ENCODE results near the gene BRD4. TPM values are rescaled to one million over a fixed set of nuclear protein-coding genes. Genes with fewer than 3 reads are reported as not detected.

Gene BRD4
- polyA plus RNA-seq, 1 donor (not counting 4 experiments of a cell fraction or from before 2014, with no cell fraction given) = 5.5 TPM

GRCh38 chr19:15283141-15283883, 49.0 kb downstream of the BRD4 start:
- no peak for FAIRE-seq
- Histone ChIP-seq H3K4me3 (ENCODE audit: control insufficient read depth in 2 of 3, extremely low read depth in 1 of 3, insufficient read depth in 2 of 3, low read depth in 1 of 3, low read length in 3 of 3) (peak overlapping the region in 1 of 3 experiments; percentile 2), H3K27ac (ENCODE audit: control insufficient read depth, insufficient read depth, low read length) (peak overlapping the region; percentile 69), H4K20me1 (ENCODE audit: control insufficient read depth, extremely low read depth, insufficient read depth, low read length) (peaks cover 77% of the 10 kb centered on the region), H3K9me1 (ENCODE audit: control insufficient read depth, extremely low read depth, insufficient read depth, low read length) (peaks cover 17% of the 10 kb centered on the region), H3K4me1 (ENCODE audit: control insufficient read depth, extremely low read depth, insufficient read depth, low read length) (peaks cover 64% of the 10 kb centered on the region), H3K4me2 (ENCODE audit: control insufficient read depth, extremely low read depth, insufficient read depth, low read depth, low read length) (peak overlapping the region; percentile 70), H3K9ac (ENCODE audit: control insufficient read depth, extremely low read depth, insufficient read depth, low read length) (no peak overlapping the region), H3K9me3 (ENCODE audit: control insufficient read depth, low read depth, low read length) (no peaks in the 10 kb centered on the region), H3K27me3 (ENCODE audit: control insufficient read depth, extremely low read depth, insufficient read depth, low read length) (no peaks in the 10 kb centered on the region), H3K79me2 (ENCODE audit: control insufficient read depth, insufficient read depth, low read length) (peaks cover 100% of the 10 kb centered on the region), H3K36me3 (ENCODE audit: control insufficient read depth in 2 of 2, extremely low read depth in 1 of 2, insufficient read depth in 2 of 2, low read length in 2 of 2) (no peaks in the 10 kb centered on the region), H2AFZ (ENCODE audit: control insufficient read depth, low read length) (no peak overlapping the region)
- DNase-seq (ENCODE audit: low read depth, low spot score) = no peak
- no peak for TF ChIP-seq EZH2 (IDR thresholded peaks at IDR 0.05; ENCODE audit: low read length)
- TF ChIP-seq CTCF (optimal IDR thresholded peaks at IDR 0.05 in 1 of 3, IDR thresholded peaks at IDR 0.05 in 1 of 3, conservative IDR thresholded peaks at IDR 0.05 in 1 of 3; ENCODE audit: extremely low read depth in 1 of 3, insufficient read depth in 2 of 3, low read length in 3 of 3) = no peak
- dilution Hi-C loops (cut with MboI; ENCODE audit: extremely low pct_ligation_motif_present, low sequenced_read_pairs) = no loop called here

GRCh38 chr19:15282311-15282705, 50.0 kb downstream of the BRD4 start:
- H4K20me1 ChIP-seq (ENCODE audit: control insufficient read depth, extremely low read depth, insufficient read depth, low read length) = peaks cover 69% of the 10 kb centered on the region
- H3K4me3 ChIP-seq (ENCODE audit: control insufficient read depth in 2 of 3, extremely low read depth in 1 of 3, insufficient read depth in 2 of 3, low read depth in 1 of 3, low read length in 3 of 3) = no peak overlapping the region
- peaks cover 99% of the 10 kb centered on the region for H3K79me2 ChIP-seq (ENCODE audit: control insufficient read depth, insufficient read depth, low read length)
- peak overlapping the region; percentile 4 for H3K9ac ChIP-seq (ENCODE audit: control insufficient read depth, extremely low read depth, insufficient read depth, low read length)
- no peaks in the 10 kb centered on the region for H3K36me3 ChIP-seq (ENCODE audit: control insufficient read depth in 2 of 2, extremely low read depth in 1 of 2, insufficient read depth in 2 of 2, low read length in 2 of 2)
- H3K9me1 ChIP-seq (ENCODE audit: control insufficient read depth, extremely low read depth, insufficient read depth, low read length) = peaks cover 17% of the 10 kb centered on the region
- H3K27me3 ChIP-seq (ENCODE audit: control insufficient read depth, extremely low read depth, insufficient read depth, low read length) = no peaks in the 10 kb centered on the region
- no peak for DNase-seq (ENCODE audit: low read depth, low spot score)
- no peak for TF ChIP-seq CTCF (optimal IDR thresholded peaks at IDR 0.05 in 1 of 3, IDR thresholded peaks at IDR 0.05 in 1 of 3, conservative IDR thresholded peaks at IDR 0.05 in 1 of 3; ENCODE audit: extremely low read depth in 1 of 3, insufficient read depth in 2 of 3, low read length in 3 of 3)
- TF ChIP-seq EZH2 (IDR thresholded peaks at IDR 0.05; ENCODE audit: low read length) = no peak
- H3K27ac ChIP-seq (ENCODE audit: control insufficient read depth, insufficient read depth, low read length) = peak overlapping the region; percentile 69
- FAIRE-seq = peak; percentile 32
- H2AFZ ChIP-seq (ENCODE audit: control insufficient read depth, low read length) = no peak overlapping the region
- peaks cover 67% of the 10 kb centered on the region for H3K4me1 ChIP-seq (ENCODE audit: control insufficient read depth, extremely low read depth, insufficient read depth, low read length)
- dilution Hi-C loops (cut with MboI; ENCODE audit: extremely low pct_ligation_motif_present, low sequenced_read_pairs) = no loop called here
- no peaks in the 10 kb centered on the region for H3K9me3 ChIP-seq (ENCODE audit: control insufficient read depth, low read depth, low read length)
- peak overlapping the region; percentile 70 for H3K4me2 ChIP-seq (ENCODE audit: control insufficient read depth, extremely low read depth, insufficient read depth, low read depth, low read length)
